Measurements from ENCODE around the gene SRSF4.

SRSF4 gene

DNA sequence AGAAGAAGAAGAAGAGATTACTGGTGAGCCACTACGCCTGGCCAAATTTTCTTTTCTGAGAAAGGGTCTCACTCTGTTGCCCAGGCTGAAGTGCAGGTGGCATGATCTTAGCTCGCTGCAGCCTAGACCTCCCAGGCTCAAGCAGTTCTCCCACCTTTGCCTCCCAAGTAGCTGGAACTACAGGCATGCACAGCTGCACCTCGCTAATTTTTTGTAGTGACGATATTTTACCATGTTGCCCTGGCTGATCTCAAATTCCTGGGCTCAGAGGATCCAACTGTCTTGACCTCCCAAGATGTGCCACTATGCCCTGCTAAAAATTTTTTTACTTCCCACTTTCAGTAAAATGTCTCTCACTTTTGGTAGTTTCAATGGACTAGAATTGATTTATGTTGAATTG, 82.4 kb downstream of the SRSF4 start:
- H3K79me2 ChIP-seq (ENCODE audit: low read length) = no peaks in the 10 kb centered on the region
- H4K20me1 ChIP-seq (ENCODE audit: insufficient read depth, low read length) = no peaks in the 10 kb centered on the region
- no peak overlapping the region for H3K27ac ChIP-seq (ENCODE audit: low read length)
- no peak overlapping the region for H3K4me3 ChIP-seq (ENCODE audit: low read length)
- H3K27me3 ChIP-seq (replicated peaks; ENCODE audit: insufficient read depth, low read length) = no peaks in the 10 kb centered on the region
- no peaks in the 10 kb centered on the region for H3K9me2 ChIP-seq (replicated peaks; ENCODE audit: insufficient read depth, low read length)
- H2AFZ ChIP-seq (ENCODE audit: low read length) = no peak overlapping the region
- TF ChIP-seq EZH2 (optimal IDR thresholded peaks at IDR 0.05; ENCODE audit: low read depth, low read length) (no peak), EZH2phosphoT487 (IDR thresholded peaks at IDR 0.05; ENCODE audit: low read length) (no peak), CTCF (IDR thresholded peaks at IDR 0.05; ENCODE audit: low read length) (no peak)
- DNase-seq = no peak
- no peaks in the 10 kb centered on the region for H3F3A ChIP-seq (ENCODE audit: insufficient read depth, low read length)
- H3K4me1 ChIP-seq (ENCODE audit: low read length) = no peaks in the 10 kb centered on the region
- no peaks in the 10 kb centered on the region for H3K9me3 ChIP-seq (replicated peaks; ENCODE audit: insufficient read depth, low read length)
- no peak overlapping the region for H3K9ac ChIP-seq (ENCODE audit: low read length)
- no peak overlapping the region for H3K4me2 ChIP-seq (ENCODE audit: low read depth, low read length)
- H3K36me3 ChIP-seq (replicated peaks; ENCODE audit: insufficient read depth, low read length) = no peaks in the 10 kb centered on the region; the same call in 1 of the 2 replicates

Measured in MM.1S (cell line).